ENCODE results near the gene ARF6. TPM values are rescaled to one million over a fixed set of nuclear protein-coding genes. Genes with fewer than 3 reads are reported as not detected.

Gene ARF6
- total and polyA plus RNA-seq, 4 donors, result 20.3 to 56.2 (median 24.5) TPM

- WGBS, result 95% methylated on average over 12 of the region's 12 CpGs
- Histone ChIP-seq H3K4me1 (ENCODE audit: control insufficient read depth in 4 of 4, insufficient read depth in 4 of 4, low read length in 3 of 4) (no peaks in the 10 kb centered on the region), H3K9ac (ENCODE audit: low read depth in 1 of 2, low read length in 2 of 2) (no peak overlapping the region), H3K4me3 (ENCODE audit: low read depth in 1 of 3, low read length in 3 of 3) (no peak overlapping the region), H3K27ac (ENCODE audit: low read depth in 1 of 2, low read length in 2 of 2) (no peak overlapping the region), H3K36me3 (ENCODE audit: control insufficient read depth in 4 of 4, insufficient read depth in 3 of 4, low read depth in 1 of 4, low read length in 3 of 4) (no peaks in the 10 kb centered on the region), H3K9me3 (ENCODE audit: control insufficient read depth in 4 of 4, low read length in 3 of 4) (no peaks in the 10 kb centered on the region), H3K27me3 (ENCODE audit: control insufficient read depth in 4 of 4, insufficient read depth in 4 of 4, low read length in 3 of 4) (no peaks in the 10 kb centered on the region)
- TF ChIP-seq ATF3 (IDR thresholded peaks at IDR 0.05), result no peak
- TF ChIP-seq JUND (IDR thresholded peaks at IDR 0.05), result no peak
- TF ChIP-seq GABPA (IDR thresholded peaks at IDR 0.05 in 1 of 2, conservative IDR thresholded peaks at IDR 0.05 in 1 of 2), result no peak
- TF ChIP-seq, protein P1, sequence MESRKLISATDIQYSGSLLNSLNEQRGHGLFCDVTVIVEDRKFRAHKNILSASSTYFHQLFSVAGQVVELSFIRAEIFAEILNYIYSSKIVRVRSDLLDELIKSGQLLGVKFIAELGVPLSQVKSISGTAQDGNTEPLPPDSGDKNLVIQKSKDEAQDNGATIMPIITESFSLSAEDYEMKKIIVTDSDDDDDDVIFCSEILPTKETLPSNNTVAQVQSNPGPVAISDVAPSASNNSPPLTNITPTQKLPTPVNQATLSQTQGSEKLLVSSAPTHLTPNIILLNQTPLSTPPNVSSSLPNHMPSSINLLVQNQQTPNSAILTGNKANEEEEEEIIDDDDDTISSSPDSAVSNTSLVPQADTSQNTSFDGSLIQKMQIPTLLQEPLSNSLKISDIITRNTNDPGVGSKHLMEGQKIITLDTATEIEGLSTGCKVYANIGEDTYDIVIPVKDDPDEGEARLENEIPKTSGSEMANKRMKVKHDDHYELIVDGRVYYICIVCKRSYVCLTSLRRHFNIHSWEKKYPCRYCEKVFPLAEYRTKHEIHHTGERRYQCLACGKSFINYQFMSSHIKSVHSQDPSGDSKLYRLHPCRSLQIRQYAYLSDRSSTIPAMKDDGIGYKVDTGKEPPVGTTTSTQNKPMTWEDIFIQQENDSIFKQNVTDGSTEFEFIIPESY (IDR thresholded peaks at IDR 0.05), result no peak
- no peak for TF ChIP-seq FOXA1 (IDR thresholded peaks at IDR 0.05)
- no peak for TF ChIP-seq FOXA2 (IDR thresholded peaks at IDR 0.05)
- no peak for TF ChIP-seq EGR1 (IDR thresholded peaks at IDR 0.05; ENCODE audit: low read depth in 2 of 2)
- TF ChIP-seq, protein P2, sequence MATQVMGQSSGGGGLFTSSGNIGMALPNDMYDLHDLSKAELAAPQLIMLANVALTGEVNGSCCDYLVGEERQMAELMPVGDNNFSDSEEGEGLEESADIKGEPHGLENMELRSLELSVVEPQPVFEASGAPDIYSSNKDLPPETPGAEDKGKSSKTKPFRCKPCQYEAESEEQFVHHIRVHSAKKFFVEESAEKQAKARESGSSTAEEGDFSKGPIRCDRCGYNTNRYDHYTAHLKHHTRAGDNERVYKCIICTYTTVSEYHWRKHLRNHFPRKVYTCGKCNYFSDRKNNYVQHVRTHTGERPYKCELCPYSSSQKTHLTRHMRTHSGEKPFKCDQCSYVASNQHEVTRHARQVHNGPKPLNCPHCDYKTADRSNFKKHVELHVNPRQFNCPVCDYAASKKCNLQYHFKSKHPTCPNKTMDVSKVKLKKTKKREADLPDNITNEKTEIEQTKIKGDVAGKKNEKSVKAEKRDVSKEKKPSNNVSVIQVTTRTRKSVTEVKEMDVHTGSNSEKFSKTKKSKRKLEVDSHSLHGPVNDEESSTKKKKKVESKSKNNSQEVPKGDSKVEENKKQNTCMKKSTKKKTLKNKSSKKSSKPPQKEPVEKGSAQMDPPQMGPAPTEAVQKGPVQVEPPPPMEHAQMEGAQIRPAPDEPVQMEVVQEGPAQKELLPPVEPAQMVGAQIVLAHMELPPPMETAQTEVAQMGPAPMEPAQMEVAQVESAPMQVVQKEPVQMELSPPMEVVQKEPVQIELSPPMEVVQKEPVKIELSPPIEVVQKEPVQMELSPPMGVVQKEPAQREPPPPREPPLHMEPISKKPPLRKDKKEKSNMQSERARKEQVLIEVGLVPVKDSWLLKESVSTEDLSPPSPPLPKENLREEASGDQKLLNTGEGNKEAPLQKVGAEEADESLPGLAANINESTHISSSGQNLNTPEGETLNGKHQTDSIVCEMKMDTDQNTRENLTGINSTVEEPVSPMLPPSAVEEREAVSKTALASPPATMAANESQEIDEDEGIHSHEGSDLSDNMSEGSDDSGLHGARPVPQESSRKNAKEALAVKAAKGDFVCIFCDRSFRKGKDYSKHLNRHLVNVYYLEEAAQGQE (IDR thresholded peaks at IDR 0.05), result no peak
- TF ChIP-seq SP1 (IDR thresholded peaks at IDR 0.05), result no peak
- TF ChIP-seq, protein P3, sequence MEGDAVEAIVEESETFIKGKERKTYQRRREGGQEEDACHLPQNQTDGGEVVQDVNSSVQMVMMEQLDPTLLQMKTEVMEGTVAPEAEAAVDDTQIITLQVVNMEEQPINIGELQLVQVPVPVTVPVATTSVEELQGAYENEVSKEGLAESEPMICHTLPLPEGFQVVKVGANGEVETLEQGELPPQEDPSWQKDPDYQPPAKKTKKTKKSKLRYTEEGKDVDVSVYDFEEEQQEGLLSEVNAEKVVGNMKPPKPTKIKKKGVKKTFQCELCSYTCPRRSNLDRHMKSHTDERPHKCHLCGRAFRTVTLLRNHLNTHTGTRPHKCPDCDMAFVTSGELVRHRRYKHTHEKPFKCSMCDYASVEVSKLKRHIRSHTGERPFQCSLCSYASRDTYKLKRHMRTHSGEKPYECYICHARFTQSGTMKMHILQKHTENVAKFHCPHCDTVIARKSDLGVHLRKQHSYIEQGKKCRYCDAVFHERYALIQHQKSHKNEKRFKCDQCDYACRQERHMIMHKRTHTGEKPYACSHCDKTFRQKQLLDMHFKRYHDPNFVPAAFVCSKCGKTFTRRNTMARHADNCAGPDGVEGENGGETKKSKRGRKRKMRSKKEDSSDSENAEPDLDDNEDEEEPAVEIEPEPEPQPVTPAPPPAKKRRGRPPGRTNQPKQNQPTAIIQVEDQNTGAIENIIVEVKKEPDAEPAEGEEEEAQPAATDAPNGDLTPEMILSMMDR (IDR thresholded peaks at IDR 0.05; ENCODE audit: low read depth, low read length, missing input control), result no peak
- TF ChIP-seq YY1 (IDR thresholded peaks at IDR 0.05), result no peak
- no peak for TF ChIP-seq TAF1 (conservative IDR thresholded peaks at IDR 0.05)
- no peak for TF ChIP-seq HNF4A (conservative IDR thresholded peaks at IDR 0.05)
- TF ChIP-seq RAD21 (IDR thresholded peaks at IDR 0.05), result no peak
- TF ChIP-seq HNF4G (IDR thresholded peaks at IDR 0.05), result no peak
- DNase-seq (ENCODE audit: low spot score), result no peak
These were observed 6.4 kb upstream of the ARF6 start for GRCh38 chr14:49886523-49886922.

DNA sequence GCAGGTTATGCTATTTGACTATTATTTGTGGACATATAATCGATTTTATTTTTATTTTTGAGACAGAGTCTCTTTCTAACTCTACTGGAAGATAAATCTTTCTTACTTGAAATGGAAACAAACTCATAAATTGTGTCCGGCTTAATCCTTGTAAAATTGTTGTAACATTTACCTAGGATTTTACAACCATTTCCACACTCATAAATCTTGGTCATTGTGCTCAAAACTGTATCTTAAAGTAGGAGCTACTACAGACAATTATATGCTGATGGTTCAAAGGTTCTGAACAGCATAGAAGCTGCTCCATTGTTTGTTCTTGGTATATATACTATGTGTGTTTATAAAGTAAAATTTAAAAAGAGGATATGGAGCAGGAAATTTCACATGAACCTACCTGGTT lies 4.6 kb upstream of the ARF6 start:
- no peaks in the 10 kb centered on the region for H3K9me3 ChIP-seq (ENCODE audit: control insufficient read depth in 4 of 4, low read length in 3 of 4)
- no peak for TF ChIP-seq JUND (IDR thresholded peaks at IDR 0.05)
- no peak for TF ChIP-seq GABPA (IDR thresholded peaks at IDR 0.05 in 1 of 2, conservative IDR thresholded peaks at IDR 0.05 in 1 of 2)
- WGBS, result 71% methylated on average over 2 of the region's 2 CpGs
- H3K4me1 ChIP-seq (ENCODE audit: control insufficient read depth in 4 of 4, insufficient read depth in 4 of 4, low read length in 3 of 4), result peaks cover 0 to 4% (median 2%) of the 10 kb centered on the region in 4 donors
- DNase-seq (ENCODE audit: low spot score), result no peak
- no peak overlapping the region for H3K9ac ChIP-seq (ENCODE audit: low read depth in 1 of 2, low read length in 2 of 2)
- no peak overlapping the region for H3K4me3 ChIP-seq (ENCODE audit: low read depth in 1 of 3, low read length in 3 of 3)
- no peaks in the 10 kb centered on the region for H3K27me3 ChIP-seq (ENCODE audit: control insufficient read depth in 4 of 4, insufficient read depth in 4 of 4, low read length in 3 of 4)
- H3K36me3 ChIP-seq (ENCODE audit: control insufficient read depth in 4 of 4, insufficient read depth in 3 of 4, low read depth in 1 of 4, low read length in 3 of 4), result no peaks in the 10 kb centered on the region
- no peak overlapping the region for H3K27ac ChIP-seq (ENCODE audit: low read depth in 1 of 2, low read length in 2 of 2)

Data from liver (tissue), 9 donors.